Body of pancreas (tissue), 4 donors: ENCODE data around the gene EFHB.

Experiments
- CTCF ChIP-seq, 7 experiments: fragments of 450-650 bp in 4 of 7; fragments of 200-600 bp in 3 of 7; sonication (generic) in 3 of 7; IDR thresholded peaks; one replicate each; pipeline ENCODE4 v1.5.1; 2016 to 2019; ENCODE audit warnings: antibody characterized with exemption in 7 of 7
- POLR2A ChIP-seq, 3 donors: fragments of 450-650 bp; IDR thresholded peaks; one replicate each; pipeline ENCODE4 v1.6.1; 2016; ENCODE audit warnings: antibody characterized with exemption in 3 of 3, mild to moderate bottlenecking in 2 of 3

DNA sequence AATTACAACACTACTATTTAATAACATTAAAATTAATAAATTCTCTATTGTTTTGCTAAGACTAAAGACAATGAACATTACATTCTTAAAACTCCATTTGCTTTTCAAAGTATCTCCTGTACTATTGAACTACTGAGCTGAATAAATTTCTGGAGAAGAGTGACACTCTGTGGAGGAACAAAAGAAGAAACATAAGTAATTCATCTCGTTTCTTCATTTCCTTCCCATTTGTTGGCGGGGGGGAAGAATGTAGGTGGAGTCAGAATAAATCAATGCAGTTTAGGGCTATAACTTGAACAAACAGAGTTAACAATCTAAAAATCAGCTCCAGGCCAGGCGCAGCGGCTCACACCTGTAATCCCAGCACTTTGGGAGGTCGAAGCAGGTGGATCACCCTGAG lies 32.7 kb downstream of the EFHB start:
- TF ChIP-seq CTCF (IDR thresholded peaks at IDR 0.05) (no peak), POLR2A (IDR thresholded peaks at IDR 0.05) (no peak)
